Measurements from ENCODE around the gene CPLX3.

GRCh38 chr15:74795966-74796625 lies 30.3 kb upstream of the CPLX3 start:
- TF ChIP-seq, protein P1, sequence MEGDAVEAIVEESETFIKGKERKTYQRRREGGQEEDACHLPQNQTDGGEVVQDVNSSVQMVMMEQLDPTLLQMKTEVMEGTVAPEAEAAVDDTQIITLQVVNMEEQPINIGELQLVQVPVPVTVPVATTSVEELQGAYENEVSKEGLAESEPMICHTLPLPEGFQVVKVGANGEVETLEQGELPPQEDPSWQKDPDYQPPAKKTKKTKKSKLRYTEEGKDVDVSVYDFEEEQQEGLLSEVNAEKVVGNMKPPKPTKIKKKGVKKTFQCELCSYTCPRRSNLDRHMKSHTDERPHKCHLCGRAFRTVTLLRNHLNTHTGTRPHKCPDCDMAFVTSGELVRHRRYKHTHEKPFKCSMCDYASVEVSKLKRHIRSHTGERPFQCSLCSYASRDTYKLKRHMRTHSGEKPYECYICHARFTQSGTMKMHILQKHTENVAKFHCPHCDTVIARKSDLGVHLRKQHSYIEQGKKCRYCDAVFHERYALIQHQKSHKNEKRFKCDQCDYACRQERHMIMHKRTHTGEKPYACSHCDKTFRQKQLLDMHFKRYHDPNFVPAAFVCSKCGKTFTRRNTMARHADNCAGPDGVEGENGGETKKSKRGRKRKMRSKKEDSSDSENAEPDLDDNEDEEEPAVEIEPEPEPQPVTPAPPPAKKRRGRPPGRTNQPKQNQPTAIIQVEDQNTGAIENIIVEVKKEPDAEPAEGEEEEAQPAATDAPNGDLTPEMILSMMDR (IDR thresholded peaks at IDR 0.05) = no peak
- TF ChIP-seq EP300 (IDR thresholded peaks at IDR 0.05) (no peak), POLR2A (IDR thresholded peaks at IDR 0.05) (no peak), POLR2AphosphoS5 (IDR thresholded peaks at IDR 0.05) (no peak)

Data from upper lobe of left lung (tissue), 4 donors.